ENCODE data around the gene GDPD1.

GRCh38 chr17:59266745-59267144 is 46.4 kb downstream of the GDPD1 start:
- TF ChIP-seq, protein P1, sequence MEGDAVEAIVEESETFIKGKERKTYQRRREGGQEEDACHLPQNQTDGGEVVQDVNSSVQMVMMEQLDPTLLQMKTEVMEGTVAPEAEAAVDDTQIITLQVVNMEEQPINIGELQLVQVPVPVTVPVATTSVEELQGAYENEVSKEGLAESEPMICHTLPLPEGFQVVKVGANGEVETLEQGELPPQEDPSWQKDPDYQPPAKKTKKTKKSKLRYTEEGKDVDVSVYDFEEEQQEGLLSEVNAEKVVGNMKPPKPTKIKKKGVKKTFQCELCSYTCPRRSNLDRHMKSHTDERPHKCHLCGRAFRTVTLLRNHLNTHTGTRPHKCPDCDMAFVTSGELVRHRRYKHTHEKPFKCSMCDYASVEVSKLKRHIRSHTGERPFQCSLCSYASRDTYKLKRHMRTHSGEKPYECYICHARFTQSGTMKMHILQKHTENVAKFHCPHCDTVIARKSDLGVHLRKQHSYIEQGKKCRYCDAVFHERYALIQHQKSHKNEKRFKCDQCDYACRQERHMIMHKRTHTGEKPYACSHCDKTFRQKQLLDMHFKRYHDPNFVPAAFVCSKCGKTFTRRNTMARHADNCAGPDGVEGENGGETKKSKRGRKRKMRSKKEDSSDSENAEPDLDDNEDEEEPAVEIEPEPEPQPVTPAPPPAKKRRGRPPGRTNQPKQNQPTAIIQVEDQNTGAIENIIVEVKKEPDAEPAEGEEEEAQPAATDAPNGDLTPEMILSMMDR (tag by site-specific recombination; IDR thresholded peaks at IDR 0.05), result no peak
- TF ChIP-seq ZNF202 (tag by site-specific recombination; IDR thresholded peaks at IDR 0.05; ENCODE audit: borderline replicate concordance), result no peak
- TF ChIP-seq ZNF585B (tag by site-specific recombination; IDR thresholded peaks at IDR 0.05), result no peak
- TF ChIP-seq, protein P2, sequence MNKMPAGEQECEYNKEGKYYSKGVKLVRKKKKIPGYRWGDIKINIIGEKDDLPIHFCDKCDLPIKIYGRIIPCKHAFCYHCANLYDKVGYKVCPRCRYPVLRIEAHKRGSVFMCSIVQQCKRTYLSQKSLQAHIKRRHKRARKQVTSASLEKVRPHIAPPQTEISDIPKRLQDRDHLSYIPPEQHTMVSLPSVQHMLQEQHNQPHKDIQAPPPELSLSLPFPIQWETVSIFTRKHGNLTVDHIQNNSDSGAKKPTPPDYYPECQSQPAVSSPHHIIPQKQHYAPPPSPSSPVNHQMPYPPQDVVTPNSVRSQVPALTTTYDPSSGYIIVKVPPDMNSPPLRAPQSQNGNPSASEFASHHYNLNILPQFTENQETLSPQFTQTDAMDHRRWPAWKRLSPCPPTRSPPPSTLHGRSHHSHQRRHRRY (tag by site-specific recombination; IDR thresholded peaks at IDR 0.05), result no peak
- TF ChIP-seq ZNF530 (tag by site-specific recombination; IDR thresholded peaks at IDR 0.05; ENCODE audit: low read depth), result no peak
- TF ChIP-seq ZNF785 (tag by site-specific recombination; IDR thresholded peaks at IDR 0.05), result no peak
- no peak for TF ChIP-seq ZNF248 (tag by site-specific recombination; IDR thresholded peaks at IDR 0.05)
- TF ChIP-seq, protein P3, sequence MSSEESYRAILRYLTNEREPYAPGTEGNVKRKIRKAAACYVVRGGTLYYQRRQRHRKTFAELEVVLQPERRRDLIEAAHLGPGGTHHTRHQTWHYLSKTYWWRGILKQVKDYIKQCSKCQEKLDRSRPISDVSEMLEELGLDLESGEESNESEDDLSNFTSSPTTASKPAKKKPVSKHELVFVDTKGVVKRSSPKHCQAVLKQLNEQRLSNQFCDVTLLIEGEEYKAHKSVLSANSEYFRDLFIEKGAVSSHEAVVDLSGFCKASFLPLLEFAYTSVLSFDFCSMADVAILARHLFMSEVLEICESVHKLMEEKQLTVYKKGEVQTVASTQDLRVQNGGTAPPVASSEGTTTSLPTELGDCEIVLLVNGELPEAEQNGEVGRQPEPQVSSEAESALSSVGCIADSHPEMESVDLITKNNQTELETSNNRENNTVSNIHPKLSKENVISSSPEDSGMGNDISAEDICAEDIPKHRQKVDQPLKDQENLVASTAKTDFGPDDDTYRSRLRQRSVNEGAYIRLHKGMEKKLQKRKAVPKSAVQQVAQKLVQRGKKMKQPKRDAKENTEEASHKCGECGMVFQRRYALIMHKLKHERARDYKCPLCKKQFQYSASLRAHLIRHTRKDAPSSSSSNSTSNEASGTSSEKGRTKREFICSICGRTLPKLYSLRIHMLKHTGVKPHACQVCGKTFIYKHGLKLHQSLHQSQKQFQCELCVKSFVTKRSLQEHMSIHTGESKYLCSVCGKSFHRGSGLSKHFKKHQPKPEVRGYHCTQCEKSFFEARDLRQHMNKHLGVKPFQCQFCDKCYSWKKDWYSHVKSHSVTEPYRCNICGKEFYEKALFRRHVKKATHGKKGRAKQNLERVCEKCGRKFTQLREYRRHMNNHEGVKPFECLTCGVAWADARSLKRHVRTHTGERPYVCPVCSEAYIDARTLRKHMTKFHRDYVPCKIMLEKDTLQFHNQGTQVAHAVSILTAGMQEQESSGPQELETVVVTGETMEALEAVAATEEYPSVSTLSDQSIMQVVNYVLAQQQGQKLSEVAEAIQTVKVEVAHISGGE (tag by site-specific recombination; conservative IDR thresholded peaks at IDR 0.05; ENCODE audit: low read depth), result no peak
